Stimulated activated CD4-positive, alpha-beta T cell treated with anti-CD3 and anti-CD28 coated beads, Interleukin-2, amount 100 ng/mL, for 24 hours (primary cell): Measurements from ENCODE around the gene MYH7B.

Experiments used
- DNase-seq, 2 donors: peaks; one replicate each; pipeline ENCODE4 v3.0.0-alpha.2; 2020

MYH7B gene

GRCh38 chr20:34994509-34995131, 39.0 kb downstream of the MYH7B start:
- DNase-seq, result no peak

GRCh38 chr20:34995192-34995591, 39.5 kb downstream of the MYH7B start:
- no peak for DNase-seq

GRCh38 chr20:34995696-34996095, 40.0 kb downstream of the MYH7B start:
- DNase-seq, result no peak

- DNase-seq, result no peak
Measured at GRCh38 chr20:34996243-34997028, 40.8 kb downstream of the MYH7B start.

GRCh38 chr20:34997131-34997561, 41.5 kb downstream of the MYH7B start:
- DNase-seq, result peak in 1 of 2 donors; percentile 22

GRCh38 chr20:34997774-34998173, 42.1 kb downstream of the MYH7B start:
- no peak for DNase-seq

- DNase-seq, result no peak
Measured at GRCh38 chr20:34998331-34998950, 42.8 kb downstream of the MYH7B start.

- no peak for DNase-seq
Measured at GRCh38 chr20:34999021-34999451, 43.4 kb downstream of the MYH7B start.

- no peak for DNase-seq
Measured at GRCh38 chr20:34999782-35000181, 44.1 kb downstream of the MYH7B start.

GRCh38 chr20:35000311-35000921, 44.7 kb downstream of the MYH7B start:
- DNase-seq, result no peak

GRCh38 chr20:35000922-35001595, 45.4 kb downstream of the MYH7B start:
- DNase-seq, result no peak

GRCh38 chr20:35001596-35002362, 46.1 kb downstream of the MYH7B start:
- DNase-seq, result no peak

GRCh38 chr20:35002426-35003210, 47.0 kb downstream of the MYH7B start:
- no peak for DNase-seq

- DNase-seq, result no peak
Measured at GRCh38 chr20:35003211-35004031, 47.8 kb downstream of the MYH7B start.

- no peak for DNase-seq
Measured at GRCh38 chr20:35004051-35004725, 48.5 kb downstream of the MYH7B start.

GRCh38 chr20:35004749-35005462, 49.2 kb downstream of the MYH7B start:
- DNase-seq, result no peak
